AG04449 (cell line): Measurements from ENCODE around the gene SGF29.
"Not testable (repeated sequence)": the region's sequence is repeated elsewhere in the genome, so short reads cannot be mapped to it uniquely, and the experiment has no call there.

Experiments
- CTCF ChIA-PET: fragments of 350-600 bp; formaldehyde crosslinking; extraction: SDS; loops from one replicate; lab custom pipeline; 2021; ENCODE audit warnings: antibody characterized with exemption; lab: Yijun Ruan, JAX
- POLR2A ChIA-PET: fragments of 400-600, 350-600 bp; formaldehyde crosslinking; extraction: SDS; loops from one replicate; lab custom pipeline; 2020; ENCODE audit warnings: antibody characterized with exemption, inconsistent platforms; lab: Yijun Ruan, JAX
- DNase-seq: peaks from one replicate; pipeline ENCODE4 v3.0.0-alpha.2; 2010; ENCODE audit warnings: low read depth, low spot score
- H3K4me3 ChIP-seq: 2 replicates; pipeline ENCODE4 v1.5.1; 2011; ENCODE audit warnings: low read depth, mild to moderate bottlenecking, control low read depth, low read length
- CTCF ChIP-seq: IDR thresholded peaks from one replicate; pipeline ENCODE4 v1.5.1; 2011; ENCODE audit warnings: mild to moderate bottlenecking, moderate library complexity, low read length, control low read depth, inconsistent platforms; ENCODE audit not compliant: insufficient read depth; ENCODE audit errors: missing control alignments

The SGF29 gene

GRCh38 chr16:28596840-28597691, 43.3 kb downstream of the SGF29 start, which contains the start of gene SULT1A2:
SULT1A2 (minus strand) TSS chr16:28597050; CDS start chr16:28595930, 1,120 bp downstream.
- DNase-seq, result no peak
- no peak within 1 kb of the TSS for H3K4me3 ChIP-seq
- ChIA-PET POLR2A (no interaction called here), CTCF (no interaction called here)
- TF ChIP-seq CTCF, result no peak

- ChIA-PET POLR2A (no interaction called here), CTCF (no interaction called here)
- H3K4me3 ChIP-seq, result no peak overlapping the region
- no peak for TF ChIP-seq CTCF
- no peak for DNase-seq
Measured at GRCh38 chr16:28597692-28598261, 44.1 kb downstream of the SGF29 start.

- POLR2A ChIA-PET, CTCF ChIA-PET, DNase-seq, H3K4me3 ChIP-seq: not testable (repeated sequence)
Measured at GRCh38 chr16:28599377-28600285, 45.9 kb downstream of the SGF29 start.

GRCh38 chr16:28600965-28601364, 47.2 kb downstream of the SGF29 start:
- CTCF ChIA-PET, DNase-seq, POLR2A ChIA-PET, H3K4me3 ChIP-seq: not testable (repeated sequence)

GRCh38 chr16:28601589-28601988, 47.9 kb downstream of the SGF29 start:
- not testable (repeated sequence) for DNase-seq

GRCh38 chr16:28602062-28602461, 48.3 kb downstream of the SGF29 start:
- POLR2A ChIA-PET, DNase-seq, CTCF ChIA-PET, H3K4me3 ChIP-seq: not testable (repeated sequence)

More at GRCh38 chr16:28601589-28601988, 47.9 kb downstream of the SGF29 start:
- CTCF ChIA-PET, POLR2A ChIA-PET, H3K4me3 ChIP-seq: not testable (repeated sequence)

- TF ChIP-seq CTCF, result no peak
- no peak for DNase-seq
- no peak overlapping the region for H3K4me3 ChIP-seq
- ChIA-PET POLR2A (no interaction called here), CTCF (interaction anchor here (1.2 kb wide), 1 partner anchor 14 kb away, joined by 3 read pairs; no protein-coding TSS in a partner anchor)
Measured at GRCh38 chr16:28602529-28602928, 48.8 kb downstream of the SGF29 start.
